Natural killer cell (primary cell): ENCODE data around the gene EHBP1L1. TPM values are rescaled to one million over a fixed set of nuclear protein-coding genes. Genes with fewer than 3 reads are reported as not detected.
A peak's percentile ranks its signal among the peaks of the same experiment; 100 is the strongest.

Experiments used
- ATAC-seq, 3 donors: fragments of 150-1000 bp in 2 of 3; fragments of 200-7000 bp in 1 of 3; cut with Tn5 transposase; 1 replicate in 1 of 3; 2 replicates in 2 of 3; pipeline ENCODE4 v1.10.0; 2021; ENCODE audit warnings: mild to moderate bottlenecking in 2 of 3, moderate library complexity in 2 of 3
- DNase-seq, 2 donors: peaks; one replicate each; pipeline versions ENCODE4 v3.0.0 to v3.0.0-alpha.2; 2013 to 2021; ENCODE audit warnings: mixed read lengths in 1 of 2
- H3K27ac ChIP-seq: one replicate; pipeline ENCODE4 v1.5.1; 2013; ENCODE audit warnings: mild to moderate bottlenecking, low read length
- H3K27me3 ChIP-seq: one replicate; pipeline ENCODE4 v1.6.1; 2013; ENCODE audit warnings: low read length; ENCODE audit not compliant: control insufficient read depth, insufficient read depth
- H3K36me3 ChIP-seq: one replicate; pipeline ENCODE4 v1.6.1; 2013; ENCODE audit warnings: low read length; ENCODE audit not compliant: control insufficient read depth, insufficient read depth
- H3K4me1 ChIP-seq: one replicate; pipeline ENCODE4 v1.6.1; 2013; ENCODE audit warnings: low read length; ENCODE audit not compliant: control insufficient read depth, insufficient read depth
- H3K4me3 ChIP-seq: one replicate; pipeline ENCODE4 v1.5.1; 2013; ENCODE audit warnings: low read length
- H3K9me3 ChIP-seq: one replicate; pipeline ENCODE4 v1.6.1; 2013; ENCODE audit warnings: low read length; ENCODE audit not compliant: control insufficient read depth, insufficient read depth
- H3K27ac Mint-ChIP-seq, 2 donors: one replicate each; pipeline ENCODE4 v1.8.0; 2022; ENCODE audit warnings: mild to moderate bottlenecking in 2 of 2, mixed read lengths in 2 of 2, moderate library complexity in 1 of 2
- H3K27me3 Mint-ChIP-seq, 2 donors: one replicate each; pipeline ENCODE4 v1.8.0; 2022; ENCODE audit warnings: low read depth in 2 of 2, mixed read lengths in 2 of 2
- H3K36me3 Mint-ChIP-seq: one replicate; pipeline ENCODE4 v1.8.0; 2022; ENCODE audit warnings: mixed read lengths
- H3K4me1 Mint-ChIP-seq, 2 donors: one replicate each; pipeline ENCODE4 v1.8.0; 2022; ENCODE audit warnings: mixed read lengths in 2 of 2
- H3K4me3 Mint-ChIP-seq: one replicate; pipeline ENCODE4 v1.8.0; 2022; ENCODE audit warnings: mild to moderate bottlenecking, moderate library complexity, mixed read lengths
- H3K9me3 Mint-ChIP-seq, 2 donors: one replicate each; pipeline ENCODE4 v1.8.0; 2022; ENCODE audit warnings: mixed read lengths in 2 of 2
- WGBS: methylation state at CpG from one replicate; pipeline ENCODE4 v1.1.7; 2013; ENCODE audit warnings: missing lambda C conversion rate; ENCODE audit not compliant: insufficient coverage; 5-methylcytosine and 5-hydroxymethylcytosine counted together
- intact Hi-C: fragments of 100-400 bp; cut with micrococcal nuclease; formaldehyde crosslinking; loops from one replicate; pipeline ENCODE4 v1.14.2; 2022
- total RNA-seq, 4 donors: library from RNA; stranded (reverse); fragments of 120-200 nt in 1 of 4; gene quantifications; one replicate each; pipeline versions ENCODE4 v1.2.3 to v1.2.4, GENCODE V29; 2013 to 2022
- TF ChIP-seq, protein P1 (sequence below): fragments of 200-600 bp; IDR thresholded peaks from one replicate; pipeline ENCODE4 v1.8.0; 2022; ENCODE audit warnings: antibody characterized with exemption

Gene EHBP1L1
- total RNA-seq, 3 donors from 2014 or later (not counting 1 experiment from before 2014, with no cell fraction given) = 129 to 137 (median 135) TPM

DNA sequence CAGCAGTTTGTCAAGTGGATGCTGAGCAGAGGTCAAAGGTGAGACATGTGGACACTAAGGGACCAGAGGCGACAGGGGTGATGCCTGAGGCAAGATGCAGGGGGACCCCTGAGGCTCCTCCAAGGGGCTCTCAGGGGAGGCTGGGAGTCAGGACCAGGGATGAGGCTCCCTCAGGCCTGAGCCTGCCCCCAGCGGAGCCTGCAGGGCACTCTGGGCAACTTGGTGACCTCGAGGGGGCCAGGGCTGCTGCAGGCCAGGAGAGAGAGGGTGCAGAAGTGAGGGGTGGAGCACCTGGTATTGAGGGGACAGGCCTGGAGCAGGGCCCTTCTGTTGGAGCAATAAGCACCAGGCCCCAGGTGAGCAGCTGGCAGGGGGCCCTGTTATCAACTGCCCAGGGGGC is 6.1 kb downstream of the EHBP1L1 start:
- H3K27ac Mint-ChIP-seq = peak overlapping the region; percentile 74 to 81
- Histone ChIP-seq H3K9me3 (no peaks in the 10 kb centered on the region), H3K27me3 (no peaks in the 10 kb centered on the region), H3K4me3 (no peak overlapping the region), H3K36me3 (peaks cover 57% of the 10 kb centered on the region), H3K27ac (no peak overlapping the region), H3K4me1 (peaks cover 26% of the 10 kb centered on the region)
- intact Hi-C loops = loop anchor here (10.0 kb wide), 1 partner anchor 217 kb away; no protein-coding TSS in a partner anchor
- TF ChIP-seq, protein P1, sequence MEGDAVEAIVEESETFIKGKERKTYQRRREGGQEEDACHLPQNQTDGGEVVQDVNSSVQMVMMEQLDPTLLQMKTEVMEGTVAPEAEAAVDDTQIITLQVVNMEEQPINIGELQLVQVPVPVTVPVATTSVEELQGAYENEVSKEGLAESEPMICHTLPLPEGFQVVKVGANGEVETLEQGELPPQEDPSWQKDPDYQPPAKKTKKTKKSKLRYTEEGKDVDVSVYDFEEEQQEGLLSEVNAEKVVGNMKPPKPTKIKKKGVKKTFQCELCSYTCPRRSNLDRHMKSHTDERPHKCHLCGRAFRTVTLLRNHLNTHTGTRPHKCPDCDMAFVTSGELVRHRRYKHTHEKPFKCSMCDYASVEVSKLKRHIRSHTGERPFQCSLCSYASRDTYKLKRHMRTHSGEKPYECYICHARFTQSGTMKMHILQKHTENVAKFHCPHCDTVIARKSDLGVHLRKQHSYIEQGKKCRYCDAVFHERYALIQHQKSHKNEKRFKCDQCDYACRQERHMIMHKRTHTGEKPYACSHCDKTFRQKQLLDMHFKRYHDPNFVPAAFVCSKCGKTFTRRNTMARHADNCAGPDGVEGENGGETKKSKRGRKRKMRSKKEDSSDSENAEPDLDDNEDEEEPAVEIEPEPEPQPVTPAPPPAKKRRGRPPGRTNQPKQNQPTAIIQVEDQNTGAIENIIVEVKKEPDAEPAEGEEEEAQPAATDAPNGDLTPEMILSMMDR = no peak
- no peaks in the 10 kb centered on the region for H3K36me3 Mint-ChIP-seq
- no peak overlapping the region for H3K4me3 Mint-ChIP-seq
- ATAC-seq (no peak), DNase-seq (no peak)
- no peaks in the 10 kb centered on the region for H3K27me3 Mint-ChIP-seq
- 96% methylated on average over 3 of the region's 3 CpGs for WGBS
- peaks cover 24 to 59% of the 10 kb centered on the region in 2 donors for H3K4me1 Mint-ChIP-seq
- H3K9me3 Mint-ChIP-seq = no peaks in the 10 kb centered on the region

DNA sequence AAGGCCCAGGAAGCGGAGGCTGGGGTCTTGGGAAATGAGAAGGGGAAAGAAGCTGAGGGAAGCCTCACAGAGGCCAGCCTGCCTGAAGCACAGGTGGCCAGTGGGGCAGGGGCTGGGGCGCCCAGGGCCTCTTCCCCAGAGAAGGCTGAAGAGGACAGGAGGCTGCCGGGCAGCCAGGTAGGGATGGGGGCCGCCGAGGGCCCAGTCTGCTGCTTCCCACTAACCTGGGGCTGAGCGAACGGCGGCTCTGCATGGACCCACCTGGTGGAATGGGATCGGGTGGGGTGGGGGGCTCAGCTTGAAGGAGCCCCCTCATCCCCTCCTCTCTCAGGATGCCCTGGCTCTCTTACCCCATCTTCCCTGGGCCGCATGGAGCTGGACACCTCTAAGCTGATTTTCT is 7.7 kb downstream of the EHBP1L1 start:
- Mint-ChIP-seq H3K9me3 (no peaks in the 10 kb centered on the region), H3K36me3 (no peaks in the 10 kb centered on the region), H3K27me3 (no peaks in the 10 kb centered on the region), H3K4me1 (peaks cover 27 to 56% of the 10 kb centered on the region in 2 donors), H3K4me3 (no peak overlapping the region), H3K27ac (peak overlapping the region; percentile 74 to 81)
- TF ChIP-seq, protein P1 = no peak
- ATAC-seq (no peak), DNase-seq (no peak)
- Histone ChIP-seq H3K9me3 (no peaks in the 10 kb centered on the region), H3K27me3 (no peaks in the 10 kb centered on the region), H3K4me3 (no peak overlapping the region), H3K27ac (no peak overlapping the region), H3K36me3 (peaks cover 52% of the 10 kb centered on the region), H3K4me1 (peaks cover 27% of the 10 kb centered on the region)
- WGBS = 93% methylated on average over 7 of the region's 10 CpGs
- intact Hi-C loops = loop anchor here (10.0 kb wide), 1 partner anchor 219 kb away; no protein-coding TSS in a partner anchor

DNA sequence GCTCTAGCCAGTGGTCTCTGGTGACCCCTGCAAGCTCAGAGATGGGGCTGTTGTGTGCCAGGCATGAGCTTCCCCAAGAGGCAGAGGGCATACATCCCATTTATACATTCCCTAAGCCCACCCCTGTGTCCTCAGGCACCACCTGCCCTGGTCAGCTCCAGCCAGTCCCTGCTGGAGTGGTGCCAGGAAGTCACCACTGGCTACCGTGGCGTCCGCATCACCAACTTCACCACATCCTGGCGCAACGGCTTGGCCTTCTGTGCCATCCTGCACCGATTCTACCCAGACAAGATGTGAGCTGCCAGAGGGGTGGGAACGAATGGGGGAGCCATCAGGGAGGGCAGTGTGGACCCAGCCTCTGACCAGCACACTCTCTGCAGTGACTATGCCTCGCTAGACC is 8.3 kb downstream of the EHBP1L1 start:
- H3K9me3 ChIP-seq = no peaks in the 10 kb centered on the region
- Mint-ChIP-seq H3K27ac (peak overlapping the region in 1 of 2 donors; percentile 74), H3K9me3 (no peaks in the 10 kb centered on the region), H3K4me1 (peaks cover 29 to 56% of the 10 kb centered on the region in 2 donors), H3K36me3 (no peaks in the 10 kb centered on the region), H3K4me3 (no peak overlapping the region), H3K27me3 (no peaks in the 10 kb centered on the region)
- DNase-seq (no peak), ATAC-seq (no peak)
- no peaks in the 10 kb centered on the region for H3K27me3 ChIP-seq
- peaks cover 52% of the 10 kb centered on the region for H3K36me3 ChIP-seq
- WGBS = 57% methylated on average over 8 of the region's 8 CpGs
- H3K27ac ChIP-seq = no peak overlapping the region
- TF ChIP-seq, protein P1 = no peak
- no peak overlapping the region for H3K4me3 ChIP-seq
- intact Hi-C loops = loop anchor here (10.0 kb wide), 1 partner anchor 219 kb away; no protein-coding TSS in a partner anchor
- peaks cover 32% of the 10 kb centered on the region for H3K4me1 ChIP-seq

DNA sequence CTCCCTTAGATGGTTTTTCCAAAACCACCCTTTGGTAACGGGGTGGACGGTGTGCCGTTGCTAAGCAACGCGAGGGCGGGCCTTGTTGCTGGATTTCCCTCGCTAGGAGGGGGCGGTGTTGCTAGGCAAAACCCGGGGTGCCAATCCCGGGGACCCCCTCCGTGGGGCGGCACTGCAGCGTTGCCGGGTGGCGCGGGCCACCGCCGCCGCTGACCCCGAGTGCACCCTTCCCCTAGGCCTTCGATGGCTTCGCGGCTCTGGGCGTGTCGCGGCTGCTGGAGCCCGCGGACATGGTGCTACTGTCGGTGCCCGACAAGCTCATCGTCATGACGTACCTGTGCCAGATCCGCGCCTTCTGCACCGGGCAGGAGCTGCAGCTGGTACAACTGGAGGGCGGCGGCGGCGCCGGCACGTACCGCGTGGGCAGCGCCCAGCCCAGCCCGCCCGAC is 8.9 kb downstream of the EHBP1L1 start:
- Histone ChIP-seq H3K36me3 (peaks cover 47% of the 10 kb centered on the region), H3K27ac (no peak overlapping the region), H3K4me3 (no peak overlapping the region), H3K27me3 (no peaks in the 10 kb centered on the region), H3K4me1 (peaks cover 39% of the 10 kb centered on the region), H3K9me3 (no peaks in the 10 kb centered on the region)
- Mint-ChIP-seq H3K9me3 (no peaks in the 10 kb centered on the region), H3K4me1 (peaks cover 29 to 55% of the 10 kb centered on the region in 2 donors), H3K27ac (no peak overlapping the region), H3K4me3 (no peak overlapping the region), H3K27me3 (no peaks in the 10 kb centered on the region), H3K36me3 (no peaks in the 10 kb centered on the region)
- TF ChIP-seq, protein P1 = no peak
- intact Hi-C loops = loop anchor here (10.0 kb wide), 1 partner anchor 220 kb away; no protein-coding TSS in a partner anchor
- WGBS = 95% methylated on average over 46 of the region's 46 CpGs
- ATAC-seq = no peak
- DNase-seq = no peak
